ENCODE data around the gene PAM16.

Gene PAM16

GRCh38 chr16:4339909-4340308 lies 11.2 kb downstream of the PAM16 start:
- TF ChIP-seq, protein P1, sequence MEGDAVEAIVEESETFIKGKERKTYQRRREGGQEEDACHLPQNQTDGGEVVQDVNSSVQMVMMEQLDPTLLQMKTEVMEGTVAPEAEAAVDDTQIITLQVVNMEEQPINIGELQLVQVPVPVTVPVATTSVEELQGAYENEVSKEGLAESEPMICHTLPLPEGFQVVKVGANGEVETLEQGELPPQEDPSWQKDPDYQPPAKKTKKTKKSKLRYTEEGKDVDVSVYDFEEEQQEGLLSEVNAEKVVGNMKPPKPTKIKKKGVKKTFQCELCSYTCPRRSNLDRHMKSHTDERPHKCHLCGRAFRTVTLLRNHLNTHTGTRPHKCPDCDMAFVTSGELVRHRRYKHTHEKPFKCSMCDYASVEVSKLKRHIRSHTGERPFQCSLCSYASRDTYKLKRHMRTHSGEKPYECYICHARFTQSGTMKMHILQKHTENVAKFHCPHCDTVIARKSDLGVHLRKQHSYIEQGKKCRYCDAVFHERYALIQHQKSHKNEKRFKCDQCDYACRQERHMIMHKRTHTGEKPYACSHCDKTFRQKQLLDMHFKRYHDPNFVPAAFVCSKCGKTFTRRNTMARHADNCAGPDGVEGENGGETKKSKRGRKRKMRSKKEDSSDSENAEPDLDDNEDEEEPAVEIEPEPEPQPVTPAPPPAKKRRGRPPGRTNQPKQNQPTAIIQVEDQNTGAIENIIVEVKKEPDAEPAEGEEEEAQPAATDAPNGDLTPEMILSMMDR (IDR thresholded peaks at IDR 0.05; ENCODE audit: low read depth, low read length) = no peak; the same call in 1 of the 2 replicates
- H3K4me3 ChIP-seq (ENCODE audit: low read depth, low read length) = no peak overlapping the region

- TF ChIP-seq, protein P1 (IDR thresholded peaks at IDR 0.05; ENCODE audit: low read depth, low read length) = no peak
These were observed 11.7 kb downstream of the PAM16 start for GRCh38 chr16:4339455-4339854.

GRCh38 chr16:4338712-4339299 lies 12.3 kb downstream of the PAM16 start:
- TF ChIP-seq, protein P1 (IDR thresholded peaks at IDR 0.05; ENCODE audit: low read depth, low read length) = no peak
- H3K4me3 ChIP-seq (ENCODE audit: low read depth, low read length) = no peak overlapping the region

More at GRCh38 chr16:4339455-4339854, 11.7 kb downstream of the PAM16 start:
- no peak overlapping the region for H3K4me3 ChIP-seq (ENCODE audit: low read depth, low read length)

DNA sequence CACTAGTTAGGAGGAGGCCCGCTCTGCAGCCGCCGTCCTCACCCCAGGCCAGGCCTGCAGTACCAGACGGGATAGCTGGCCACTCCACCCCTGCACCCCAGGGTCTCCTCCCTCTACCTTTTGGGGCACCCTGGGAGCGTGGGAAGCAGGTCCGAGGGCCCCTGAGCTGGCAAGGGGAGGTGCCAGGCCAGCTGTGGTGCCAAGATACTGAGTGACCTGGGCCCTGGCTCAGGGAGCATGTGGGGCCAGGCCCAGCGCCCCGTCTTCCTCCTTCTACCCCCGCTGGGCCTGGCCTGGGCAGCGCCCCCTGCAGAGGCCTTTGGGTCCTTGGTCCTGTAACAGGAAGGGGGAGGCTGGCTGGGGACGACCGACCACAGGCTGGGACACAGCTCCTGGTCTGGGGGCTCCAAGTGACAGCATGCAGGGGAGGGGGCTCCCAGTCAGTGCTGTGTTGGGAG lies 13.0 kb downstream of the PAM16 start:
- TF ChIP-seq, protein P1 (IDR thresholded peaks at IDR 0.05; ENCODE audit: low read depth, low read length) = no peak
- no peak overlapping the region for H3K4me3 ChIP-seq (ENCODE audit: low read depth, low read length)

GRCh38 chr16:4337540-4338088 lies 13.5 kb downstream of the PAM16 start:
- TF ChIP-seq, protein P1 (IDR thresholded peaks at IDR 0.05; ENCODE audit: low read depth, low read length) = no peak
- no peak overlapping the region for H3K4me3 ChIP-seq (ENCODE audit: low read depth, low read length)

DNA sequence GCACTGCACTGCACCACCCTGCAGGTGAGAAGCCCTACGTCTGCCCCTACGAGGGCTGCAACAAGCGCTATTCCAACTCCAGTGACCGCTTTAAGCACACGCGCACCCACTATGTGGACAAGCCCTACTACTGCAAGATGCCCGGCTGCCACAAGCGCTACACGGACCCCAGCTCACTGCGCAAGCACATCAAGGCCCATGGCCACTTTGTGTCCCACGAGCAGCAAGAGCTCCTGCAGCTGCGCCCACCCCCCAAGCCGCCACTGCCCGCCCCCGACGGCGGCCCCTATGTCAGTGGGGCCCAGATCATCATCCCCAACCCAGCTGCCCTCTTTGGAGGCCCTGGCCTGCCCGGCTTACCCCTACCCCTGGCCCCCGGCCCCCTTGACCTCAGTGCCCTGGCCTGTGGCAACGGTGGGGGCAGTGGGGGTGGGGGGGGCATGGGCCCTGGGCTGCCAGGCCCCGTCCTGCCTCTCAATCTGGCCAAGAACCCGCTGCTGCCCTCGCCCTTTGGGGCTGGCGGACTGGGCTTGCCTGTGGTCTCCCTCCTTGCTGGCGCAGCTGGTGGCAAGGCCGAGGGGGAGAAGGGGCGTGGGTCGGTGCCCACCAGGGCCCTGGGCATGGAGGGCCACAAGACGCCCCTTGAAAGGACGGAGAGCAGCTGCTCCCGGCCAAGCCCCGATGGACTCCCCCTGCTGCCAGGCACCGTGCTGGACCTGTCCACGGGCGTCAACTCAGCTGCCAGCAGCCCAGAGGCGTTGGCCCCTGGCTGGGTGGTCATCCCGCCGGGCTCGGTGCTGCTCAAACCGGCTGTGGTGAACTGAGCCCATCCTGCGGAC lies 14.2 kb downstream of the PAM16 start:
- TF ChIP-seq, protein P1 (IDR thresholded peaks at IDR 0.05; ENCODE audit: low read depth, low read length) = no peak
- H3K4me3 ChIP-seq (ENCODE audit: low read depth, low read length) = no peak overlapping the region
